Measurements from ENCODE around the gene KCNMB2. TPM values are rescaled to one million over a fixed set of nuclear protein-coding genes. Genes with fewer than 3 reads are reported as not detected.

Gene KCNMB2
- total RNA-seq, 1 donor from 2014 or later, result not detected

GRCh38 chr3:178637802-178638201 is 101.6 kb downstream of the KCNMB2 start:
- intact Hi-C loops (cut with micrococcal nuclease), result no loop called here

DNA sequence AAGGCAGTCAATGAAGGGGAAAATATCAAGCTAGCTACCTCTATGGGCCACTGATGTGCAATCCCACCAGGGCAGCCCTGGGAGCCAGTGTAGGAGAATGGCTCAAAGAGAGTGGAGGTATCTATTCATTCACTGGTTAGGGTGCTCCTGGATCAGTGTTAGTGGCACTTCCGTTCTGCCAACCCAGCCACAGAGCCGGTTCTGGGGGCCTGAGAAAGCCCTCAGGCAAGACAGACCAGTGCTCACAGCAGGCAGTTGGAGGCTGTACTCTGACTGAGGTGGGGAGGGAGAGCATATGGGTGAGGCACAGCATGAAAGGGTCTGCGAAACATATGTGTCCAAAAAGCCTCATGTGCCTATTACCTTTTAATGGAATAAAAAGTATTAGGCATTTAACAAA is 109.3 kb downstream of the KCNMB2 start:
- intact Hi-C loops (cut with micrococcal nuclease), result no loop called here

DNA sequence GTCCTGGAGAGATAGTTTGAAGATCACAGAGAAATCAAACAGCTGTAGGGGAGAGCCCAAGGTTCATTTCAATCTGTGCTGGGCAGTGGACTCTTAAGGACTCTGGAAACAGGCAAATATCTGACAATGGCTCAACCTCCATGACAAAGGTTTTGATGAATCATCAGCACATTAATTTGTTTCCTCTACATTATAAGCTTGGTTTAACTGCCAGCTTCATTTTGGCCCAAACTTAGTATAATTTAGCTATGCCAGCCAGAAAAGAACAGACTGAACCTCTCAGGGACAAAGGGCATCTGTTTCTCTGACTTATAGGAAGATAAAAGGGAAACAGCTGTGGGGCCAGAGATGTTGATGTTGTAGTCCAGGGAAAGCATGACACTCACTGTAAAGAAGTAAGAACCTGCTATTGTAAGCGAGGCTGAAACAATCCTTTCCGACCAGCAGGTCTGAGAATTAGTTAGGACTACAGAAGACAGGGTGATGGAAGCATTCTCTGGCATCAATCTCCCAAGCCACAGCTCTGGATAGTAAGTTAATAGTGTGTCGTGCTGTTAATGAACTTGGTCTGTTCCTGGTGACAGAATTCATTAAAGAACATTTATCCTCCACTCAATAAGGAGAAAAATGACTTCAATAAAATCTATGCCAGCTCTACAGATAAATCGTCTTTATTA is 110.1 kb downstream of the KCNMB2 start:
- intact Hi-C loops (cut with micrococcal nuclease), result no loop called here

DNA sequence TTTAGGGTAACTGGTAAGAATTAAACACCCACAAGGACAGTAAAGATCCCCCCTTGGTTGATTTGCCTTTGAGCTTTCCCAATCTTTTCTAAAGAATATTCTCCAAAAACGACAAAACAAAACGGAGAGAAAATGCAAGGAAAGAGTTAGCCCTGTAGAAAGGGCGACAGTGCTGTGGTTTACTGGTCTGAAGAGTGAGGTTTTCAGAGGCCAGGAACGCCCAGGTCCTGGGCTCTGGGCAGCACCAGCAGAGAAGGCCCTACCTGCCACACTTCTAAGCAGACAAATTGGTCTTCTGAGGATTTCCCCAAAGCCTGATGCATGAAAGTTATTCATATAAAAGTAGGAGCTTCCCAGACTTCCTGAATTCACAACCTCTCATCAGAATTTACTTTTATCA is 119.3 kb downstream of the KCNMB2 start:
- intact Hi-C loops (cut with micrococcal nuclease), result no loop called here

DNA sequence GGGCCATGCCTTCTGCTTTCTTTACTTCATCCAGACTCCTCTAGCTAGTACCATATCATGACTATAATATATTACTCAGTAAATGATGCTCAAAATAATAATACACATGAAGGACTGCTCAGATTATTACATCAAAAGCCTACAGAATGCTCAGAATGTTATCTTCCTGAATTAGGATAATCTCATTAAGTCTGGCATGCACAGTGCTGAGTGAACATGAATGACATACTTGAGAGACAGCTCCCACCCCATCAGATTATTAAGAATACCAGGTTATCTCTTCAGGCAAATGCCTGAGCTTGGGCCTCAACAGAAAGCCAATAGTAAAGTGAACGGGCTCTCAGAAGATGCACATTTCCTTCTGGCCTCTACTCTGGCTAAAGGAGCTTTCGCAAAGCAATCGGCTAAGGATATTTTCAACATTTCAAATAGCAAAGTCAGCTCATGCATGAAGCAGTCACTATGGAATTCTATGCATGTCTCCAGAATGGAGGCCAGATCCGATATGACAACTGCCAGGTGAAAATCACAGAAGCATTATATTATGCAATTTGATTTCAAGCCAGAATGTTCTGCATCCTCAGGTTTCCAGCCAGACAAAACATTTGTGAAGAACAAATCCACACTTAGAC is 122.6 kb downstream of the KCNMB2 start:
- intact Hi-C loops (cut with micrococcal nuclease), result no loop called here

GRCh38 chr3:178663201-178663934 is 127.1 kb downstream of the KCNMB2 start:
- intact Hi-C loops (cut with micrococcal nuclease), result no loop called here

- intact Hi-C loops (cut with micrococcal nuclease), result no loop called here
Measured at GRCh38 chr3:178665747-178666146, 129.5 kb downstream of the KCNMB2 start.

- intact Hi-C loops (cut with micrococcal nuclease), result no loop called here
Measured at GRCh38 chr3:178669022-178669601, 132.9 kb downstream of the KCNMB2 start.

GRCh38 chr3:178669758-178670157 is 133.5 kb downstream of the KCNMB2 start:
- intact Hi-C loops (cut with micrococcal nuclease), result no loop called here

DNA sequence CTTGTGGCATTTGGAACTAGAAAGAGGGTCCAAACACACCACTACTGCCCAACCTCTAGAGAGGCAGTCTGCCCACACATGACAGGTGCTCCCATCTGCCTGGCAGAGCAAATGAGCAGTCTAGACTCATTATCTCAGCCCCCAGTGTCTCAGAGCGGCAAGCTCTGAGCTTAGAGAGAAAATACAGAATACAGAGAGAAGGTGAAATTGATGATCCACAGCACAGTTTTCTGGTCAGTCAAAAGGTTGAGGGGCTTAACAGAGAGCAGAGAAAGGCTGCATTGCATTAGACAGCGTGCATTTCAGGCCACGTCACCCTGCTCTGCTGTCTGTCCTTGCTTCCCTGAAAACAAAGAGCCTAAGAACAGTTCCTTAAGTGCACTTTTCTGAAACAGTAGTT is 135.1 kb downstream of the KCNMB2 start:
- intact Hi-C loops (cut with micrococcal nuclease), result no loop called here

- intact Hi-C loops (cut with micrococcal nuclease), result no loop called here
Measured at GRCh38 chr3:178671791-178672190, 135.6 kb downstream of the KCNMB2 start.

DNA sequence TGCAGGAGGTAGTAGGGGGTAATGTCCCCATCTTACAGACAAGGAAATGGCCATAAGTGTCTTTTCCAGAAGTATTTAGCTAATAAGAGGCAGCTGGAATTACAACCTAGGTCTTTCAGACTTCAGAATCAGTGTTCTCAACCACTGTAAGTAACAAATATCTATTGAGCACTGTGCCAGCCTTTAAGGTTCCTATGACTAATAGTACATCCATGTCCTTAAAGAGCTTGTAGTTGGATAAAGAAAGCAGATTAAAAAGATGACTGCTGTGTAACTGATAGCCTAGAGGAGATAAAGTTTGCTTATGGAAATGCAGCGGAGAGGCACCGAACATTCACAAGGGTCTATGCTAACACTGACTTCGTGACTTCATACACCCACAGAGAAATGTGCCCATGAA is 136.0 kb downstream of the KCNMB2 start:
- intact Hi-C loops (cut with micrococcal nuclease), result no loop called here

GRCh38 chr3:178673529-178673928 is 137.3 kb downstream of the KCNMB2 start:
- intact Hi-C loops (cut with micrococcal nuclease), result no loop called here

GRCh38 chr3:178676077-178676476 is 139.8 kb downstream of the KCNMB2 start:
- intact Hi-C loops (cut with micrococcal nuclease), result no loop called here

DNA sequence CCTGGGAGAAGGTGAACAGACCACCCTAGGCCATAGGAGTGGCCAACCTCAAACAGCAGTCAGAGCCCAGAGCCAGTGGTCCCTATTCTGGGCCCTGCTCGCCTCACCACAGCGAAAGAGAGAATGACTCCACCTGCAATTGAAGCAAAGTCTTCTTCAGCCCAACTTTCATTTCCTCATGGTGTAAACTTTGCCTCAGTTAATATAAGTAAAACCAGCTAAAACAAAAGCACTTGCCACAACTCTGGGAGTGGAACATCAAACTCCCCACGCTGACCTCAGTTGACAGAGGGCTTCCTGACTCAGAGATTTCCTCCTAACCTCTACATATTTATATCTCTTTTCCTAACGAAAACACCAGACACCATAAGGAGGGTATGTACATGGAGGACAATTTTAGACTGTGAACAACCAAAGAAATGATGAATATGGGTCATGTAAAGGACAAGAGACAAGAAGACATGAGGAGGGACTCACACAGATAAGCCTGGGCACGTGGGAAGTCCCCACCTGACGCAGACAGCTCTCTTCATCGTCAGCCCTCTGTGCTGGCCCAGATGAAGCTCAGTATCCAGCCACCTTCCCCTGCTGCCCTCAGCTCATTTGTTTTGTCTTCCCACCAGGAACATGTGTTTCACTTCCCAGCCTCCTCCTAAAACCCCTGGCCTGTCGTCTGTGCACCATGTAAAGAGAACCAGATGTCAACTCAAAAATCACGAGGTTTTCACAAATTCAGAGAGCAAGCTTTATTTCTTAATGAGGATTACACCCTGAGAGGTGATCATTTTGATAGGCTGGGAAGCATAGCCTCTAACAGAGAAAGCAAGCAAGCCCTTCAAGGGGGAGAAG is 140.9 kb downstream of the KCNMB2 start:
- intact Hi-C loops (cut with micrococcal nuclease), result no loop called here

DNA sequence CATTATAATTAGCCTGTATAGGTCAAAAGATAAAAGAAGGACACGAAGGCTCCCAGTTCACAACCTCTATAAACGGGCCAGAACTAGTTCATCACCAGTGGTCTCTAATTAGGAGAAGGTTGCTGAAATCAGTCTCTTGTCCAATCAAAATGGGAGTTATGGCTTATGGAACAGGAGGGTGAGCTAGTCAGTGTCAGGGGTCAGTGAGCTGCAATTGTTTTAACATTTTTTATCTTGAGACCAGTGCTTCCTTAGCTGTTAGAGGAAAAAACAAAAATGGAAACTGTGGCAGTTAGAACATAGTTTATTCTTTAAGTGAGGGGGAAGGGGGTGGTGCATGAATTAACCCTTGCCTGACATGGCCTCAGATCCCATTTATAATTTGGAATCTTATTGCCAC is 141.7 kb downstream of the KCNMB2 start:
- intact Hi-C loops (cut with micrococcal nuclease), result no loop called here

- intact Hi-C loops (cut with micrococcal nuclease), result no loop called here
Measured at GRCh38 chr3:178680037-178680436, 143.8 kb downstream of the KCNMB2 start.

- intact Hi-C loops (cut with micrococcal nuclease), result no loop called here
Measured at GRCh38 chr3:178680489-178680888, 144.3 kb downstream of the KCNMB2 start.

DNA sequence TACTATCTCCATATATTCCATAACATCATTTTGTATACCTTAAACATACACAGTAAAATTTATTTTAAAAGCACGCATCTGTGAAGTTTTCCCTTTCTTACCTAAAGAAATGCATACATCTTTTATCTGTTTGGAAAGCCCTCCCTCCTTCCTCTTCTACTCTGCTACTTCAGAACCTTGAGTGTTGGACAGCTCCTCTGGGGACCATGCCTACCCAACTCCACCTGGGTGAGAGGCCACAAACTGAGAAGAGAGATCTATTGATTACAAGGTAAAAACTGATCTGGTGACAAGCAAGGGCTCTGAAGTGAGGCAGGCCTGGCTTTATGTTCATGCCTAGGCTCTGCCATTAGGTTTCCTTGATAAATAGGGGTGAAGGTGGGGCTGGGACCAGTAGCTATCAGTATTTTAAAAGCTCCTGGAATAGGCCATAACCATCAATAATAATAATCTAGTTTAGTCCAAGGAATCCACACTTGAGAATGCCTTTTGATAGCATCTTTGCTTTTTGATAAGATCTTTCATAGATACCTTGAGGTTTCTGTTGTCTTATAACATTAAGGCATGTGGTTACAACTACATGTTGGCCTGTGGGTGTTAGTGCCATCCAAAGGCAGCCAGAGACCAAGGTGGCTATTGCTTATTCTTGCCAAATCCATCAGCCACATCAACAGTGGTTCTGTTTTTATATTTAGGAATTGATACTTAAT is 148.8 kb downstream of the KCNMB2 start:
- intact Hi-C loops (cut with micrococcal nuclease), result no loop called here

GRCh38 chr3:178685591-178685906 is 149.3 kb downstream of the KCNMB2 start:
- intact Hi-C loops (cut with micrococcal nuclease), result no loop called here

DNA sequence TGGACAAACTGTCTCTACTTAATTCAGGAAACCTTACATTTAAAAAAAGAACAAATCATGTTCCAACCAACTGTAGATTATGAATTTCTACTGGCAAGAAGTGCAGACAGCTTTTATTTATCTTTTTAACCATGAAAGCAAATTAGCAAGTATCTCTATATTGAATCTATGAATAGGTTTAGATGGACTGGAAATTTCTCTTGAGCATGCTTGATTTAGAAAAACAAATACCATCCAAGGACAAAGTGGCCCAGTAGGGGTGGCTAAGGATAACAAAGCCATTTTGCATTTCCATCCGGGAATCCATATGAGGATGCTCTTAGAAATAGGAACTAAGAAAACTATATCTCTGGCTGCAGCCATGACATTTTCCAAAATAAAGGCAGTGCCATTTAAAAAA is 150.6 kb downstream of the KCNMB2 start:
- intact Hi-C loops (cut with micrococcal nuclease), result no loop called here

Measured in T-helper 2 cell treated with Interferon-gamma antibody and Interleukin-4, amounts not matched to agents 100 ng/mL and 5 ng/mL, for 36 hours (primary cell).